NCI-H524 (cell line): ENCODE results near the gene STK32A.
"Not testable (repeated sequence)": the region's sequence is repeated elsewhere in the genome, so short reads cannot be mapped to it uniquely, and the experiment has no call there.

Experiments
- DNase-seq, 2 experiments: peaks; one replicate each; lab custom pipeline; 2025; lab: John Stamatoyannopoulos, UW

The STK32A gene

GRCh38 chr5:147346006-147346561 lies 111.3 kb downstream of the STK32A start:
- DNase-seq: peak in 1 of 2 experiments; percentile 2

GRCh38 chr5:147348046-147348445 lies 113.2 kb downstream of the STK32A start:
- DNase-seq: no peak

GRCh38 chr5:147348451-147348850 lies 113.6 kb downstream of the STK32A start:
- no peak for DNase-seq

- no peak for DNase-seq
Measured at GRCh38 chr5:147349241-147349640, 114.4 kb downstream of the STK32A start.

GRCh38 chr5:147359101-147359500 lies 124.3 kb downstream of the STK32A start:
- DNase-seq: no peak

- no peak for DNase-seq
Measured at GRCh38 chr5:147359581-147359980, 124.8 kb downstream of the STK32A start.

GRCh38 chr5:147360816-147361215 lies 126.0 kb downstream of the STK32A start:
- peak; percentile 79 to 90 for DNase-seq

GRCh38 chr5:147361441-147362175 lies 126.8 kb downstream of the STK32A start:
- no peak for DNase-seq

- DNase-seq: not testable (repeated sequence)
Measured at GRCh38 chr5:147367381-147367780, 132.6 kb downstream of the STK32A start.

GRCh38 chr5:147369742-147370374 lies 135.0 kb downstream of the STK32A start:
- DNase-seq: peak; percentile 2 to 46

GRCh38 chr5:147371290-147371689 lies 136.5 kb downstream of the STK32A start:
- DNase-seq: no peak

- DNase-seq: no peak
Measured at GRCh38 chr5:147372191-147372590, 137.4 kb downstream of the STK32A start.

GRCh38 chr5:147373328-147373727 lies 138.5 kb downstream of the STK32A start:
- DNase-seq: no peak

GRCh38 chr5:147375151-147375550 lies 140.3 kb downstream of the STK32A start:
- DNase-seq: no peak

- DNase-seq: no peak
Measured at GRCh38 chr5:147377682-147378081, 142.9 kb downstream of the STK32A start.

- no peak for DNase-seq
Measured at GRCh38 chr5:147381555-147381954, 146.7 kb downstream of the STK32A start.

- DNase-seq: no peak
Measured at GRCh38 chr5:147382776-147383175, 147.9 kb downstream of the STK32A start.

- no peak for DNase-seq
Measured at GRCh38 chr5:147384346-147385193, 149.7 kb downstream of the STK32A start.

GRCh38 chr5:147387109-147387508 lies 152.3 kb downstream of the STK32A start:
- DNase-seq: no peak

GRCh38 chr5:147388184-147389108 lies 153.6 kb downstream of the STK32A start:
- DNase-seq: no peak

- no peak for DNase-seq
Measured at GRCh38 chr5:147390654-147391225, 155.9 kb downstream of the STK32A start.
